ENCODE measurements around the gene XKR7.
A peak's percentile ranks its signal among the peaks of the same experiment; 100 is the strongest.

XKR7 gene

DNA sequence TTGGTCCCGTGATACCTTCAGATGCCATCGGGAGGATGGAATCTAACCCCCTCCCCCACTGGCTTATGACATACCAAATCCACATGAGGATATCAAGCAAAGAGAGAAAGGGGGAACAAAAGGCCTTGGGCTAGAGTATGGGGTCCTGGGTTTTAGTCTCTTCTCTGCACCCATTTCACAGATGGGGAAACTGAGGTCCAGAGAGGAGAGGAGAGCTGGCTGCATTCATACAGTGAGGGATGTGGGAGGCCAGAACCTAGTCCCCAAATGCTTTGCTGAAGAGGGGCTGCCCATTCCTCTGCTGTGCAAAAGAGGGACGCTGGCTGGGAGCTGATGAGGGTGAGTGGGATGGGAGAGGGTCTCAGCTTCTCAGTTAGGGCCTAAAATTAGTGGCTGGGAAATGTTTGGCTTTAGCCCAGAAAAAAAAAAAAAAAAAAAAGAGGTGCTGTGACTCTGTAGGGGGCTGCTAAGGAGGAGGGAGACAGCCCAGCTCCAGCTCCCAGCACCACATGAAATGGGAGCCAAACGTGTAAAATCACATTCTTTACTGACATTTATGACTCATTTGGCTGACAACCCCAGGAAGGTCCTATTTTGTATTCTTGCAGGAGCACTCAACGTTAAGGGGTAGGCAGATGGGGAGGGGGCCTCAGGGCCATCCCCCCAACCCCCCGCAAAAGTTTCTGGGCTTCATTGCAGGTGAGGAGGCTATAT is 11.9 kb downstream of the XKR7 start:
- DNase-seq (ENCODE audit: low spot score) = no peak

- DNase-seq (ENCODE audit: low spot score) = no peak
Measured at GRCh38 chr20:31981784-31982183, 13.8 kb downstream of the XKR7 start.

DNA sequence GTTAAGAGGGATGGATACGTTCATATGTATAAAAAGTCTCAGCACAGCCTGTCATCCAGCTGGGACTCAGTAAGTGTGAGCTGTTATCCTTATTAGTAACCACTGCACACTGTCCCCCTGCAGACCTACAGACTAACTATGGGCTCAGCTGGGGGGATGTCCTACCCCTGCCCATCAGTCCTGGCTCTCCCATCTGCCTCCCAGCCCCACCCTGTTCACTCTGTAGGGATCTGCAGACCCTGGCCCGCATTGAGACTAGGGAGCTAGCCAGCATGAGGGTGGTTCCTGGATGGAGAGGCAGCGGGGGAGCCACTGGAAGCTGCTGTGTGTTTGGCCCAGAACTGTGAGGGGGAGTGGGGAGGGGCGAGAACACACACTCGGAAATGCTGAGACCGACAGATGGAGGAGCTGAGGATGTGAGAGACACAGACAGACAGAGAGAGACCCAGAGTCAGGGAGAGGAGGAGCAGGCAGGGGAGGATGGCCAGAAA is 17.1 kb downstream of the XKR7 start:
- peak; percentile 29 for DNase-seq (ENCODE audit: low spot score)

GRCh38 chr20:31987744-31988143 is 19.8 kb downstream of the XKR7 start:
- DNase-seq (ENCODE audit: low spot score) = no peak

- DNase-seq (ENCODE audit: low spot score) = no peak
Measured at GRCh38 chr20:31988430-31989015, 20.6 kb downstream of the XKR7 start.

DNA sequence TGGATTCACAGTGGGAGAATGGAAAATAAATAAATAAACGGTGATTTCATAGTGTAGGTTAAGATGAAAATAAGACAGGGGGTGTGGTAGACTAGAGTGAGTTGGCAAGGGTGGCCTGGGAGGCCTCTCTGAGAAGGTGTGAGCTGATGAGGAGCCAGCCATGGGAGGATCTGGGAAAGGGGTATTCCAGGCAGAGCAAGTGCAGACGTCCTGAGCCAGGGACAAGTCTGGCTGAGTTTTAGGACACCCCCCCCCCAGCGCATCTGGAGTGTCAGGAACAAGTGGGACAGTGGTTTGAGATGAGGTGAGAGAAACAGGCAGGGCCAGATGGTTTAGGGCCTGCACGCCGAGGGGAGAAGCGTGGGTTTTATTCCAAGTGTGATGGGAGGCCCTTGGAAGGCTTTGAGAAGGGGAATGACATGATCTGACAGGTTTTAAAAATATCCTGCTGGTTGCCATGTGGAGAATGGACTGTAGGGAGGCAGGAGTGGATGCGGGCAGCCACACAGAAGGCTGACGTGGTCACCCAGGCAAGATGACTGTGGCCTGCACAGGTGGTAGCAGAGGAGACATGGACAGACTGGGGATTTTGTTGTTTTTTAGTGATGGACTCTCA is 21.2 kb downstream of the XKR7 start:
- DNase-seq (ENCODE audit: low spot score) = no peak

- no peak for DNase-seq (ENCODE audit: low spot score)
Measured at GRCh38 chr20:31990641-31991338, 22.8 kb downstream of the XKR7 start.

DNA sequence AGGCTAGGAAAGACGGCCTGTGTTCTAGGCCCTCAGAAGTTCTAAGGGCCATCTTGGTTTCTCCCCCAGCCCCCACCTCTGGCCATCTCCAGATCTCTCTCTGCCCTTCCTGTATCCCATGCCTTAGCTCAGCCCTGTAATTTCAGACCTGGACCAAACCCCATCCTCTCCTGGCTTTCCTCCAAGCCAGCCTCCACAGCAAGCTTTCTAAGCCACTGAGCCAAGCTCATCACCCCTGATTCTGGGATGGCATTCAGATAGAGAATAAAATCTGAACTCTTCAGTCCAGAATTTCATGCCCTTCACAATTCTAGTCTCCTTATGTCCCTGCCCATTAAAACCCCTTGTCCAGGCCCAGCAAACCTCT is 23.4 kb downstream of the XKR7 start:
- peak; percentile 12 for DNase-seq (ENCODE audit: low spot score)

DNA sequence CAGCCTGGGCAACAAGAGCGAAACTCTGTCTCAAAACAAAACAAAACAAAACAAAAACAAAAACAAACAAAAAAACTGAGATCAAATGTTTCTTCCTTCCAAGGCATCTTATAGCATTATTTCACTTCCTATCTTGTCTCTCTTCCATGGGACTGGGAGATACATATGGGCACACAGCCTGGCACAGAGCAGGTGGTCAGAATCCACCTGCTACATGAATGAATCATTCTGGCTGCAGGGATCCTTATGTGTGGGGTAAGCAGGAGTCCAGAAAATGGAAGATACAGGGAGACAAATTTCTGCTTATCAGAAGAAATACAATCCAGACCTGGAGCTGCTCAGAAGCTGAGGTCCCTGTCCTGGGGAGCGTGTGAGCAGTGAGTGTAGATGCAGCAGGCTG is 24.1 kb downstream of the XKR7 start:
- DNase-seq (ENCODE audit: low spot score) = no peak

GRCh38 chr20:31996996-31997395 is 29.0 kb downstream of the XKR7 start:
- DNase-seq (ENCODE audit: low spot score) = no peak

DNA sequence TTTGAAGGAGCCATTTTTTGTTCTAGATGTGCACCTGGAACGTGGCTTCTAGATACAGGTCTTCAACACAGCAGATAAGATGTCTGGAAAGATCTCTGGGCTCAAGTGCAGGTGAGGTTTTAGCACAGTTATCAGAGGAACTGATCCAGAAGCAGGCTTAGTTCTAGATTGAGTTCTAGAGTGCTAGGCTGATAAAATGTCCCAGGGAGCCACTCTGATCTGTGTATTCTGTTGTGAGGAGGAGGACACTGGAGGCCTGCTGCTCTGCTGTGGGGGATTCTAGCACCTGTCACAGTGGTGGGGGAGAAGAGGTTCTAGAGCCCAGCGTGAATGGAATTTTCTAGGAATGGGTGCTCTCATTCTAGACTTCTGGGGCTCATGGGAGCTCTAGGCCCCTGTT is 30.3 kb downstream of the XKR7 start:
- DNase-seq (ENCODE audit: low spot score) = peak; percentile 15

GRCh38 chr20:32003325-32003724 is 35.4 kb downstream of the XKR7 start:
- no peak for DNase-seq (ENCODE audit: low spot score)

DNA sequence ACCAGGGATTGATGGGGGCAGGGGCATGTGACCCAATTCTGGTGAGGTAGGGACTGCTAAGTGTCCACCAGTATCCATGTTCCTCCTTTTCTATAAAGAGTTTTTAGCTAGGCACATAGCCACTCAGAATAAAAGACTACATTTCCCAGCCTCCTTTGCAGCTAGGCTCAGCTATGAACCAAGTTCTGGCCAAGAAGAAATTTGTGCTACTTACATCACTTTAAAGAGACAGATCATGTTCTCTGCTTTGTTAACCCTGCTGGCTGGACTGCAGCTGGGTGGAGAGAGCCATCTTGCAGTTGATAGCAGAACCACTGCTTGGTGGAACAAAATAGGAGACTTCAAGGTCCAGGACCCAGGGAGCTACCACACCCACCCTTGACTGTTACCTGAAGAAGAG is 37.0 kb downstream of the XKR7 start:
- DNase-seq (ENCODE audit: low spot score) = no peak

- no peak for DNase-seq (ENCODE audit: low spot score)
Measured at GRCh38 chr20:32006053-32006452, 38.1 kb downstream of the XKR7 start.

- no peak for DNase-seq (ENCODE audit: low spot score)
Measured at GRCh38 chr20:32006841-32007786, 39.2 kb downstream of the XKR7 start.

- no peak for DNase-seq (ENCODE audit: low spot score)
Measured at GRCh38 chr20:32007787-32008616, 40.1 kb downstream of the XKR7 start.

DNA sequence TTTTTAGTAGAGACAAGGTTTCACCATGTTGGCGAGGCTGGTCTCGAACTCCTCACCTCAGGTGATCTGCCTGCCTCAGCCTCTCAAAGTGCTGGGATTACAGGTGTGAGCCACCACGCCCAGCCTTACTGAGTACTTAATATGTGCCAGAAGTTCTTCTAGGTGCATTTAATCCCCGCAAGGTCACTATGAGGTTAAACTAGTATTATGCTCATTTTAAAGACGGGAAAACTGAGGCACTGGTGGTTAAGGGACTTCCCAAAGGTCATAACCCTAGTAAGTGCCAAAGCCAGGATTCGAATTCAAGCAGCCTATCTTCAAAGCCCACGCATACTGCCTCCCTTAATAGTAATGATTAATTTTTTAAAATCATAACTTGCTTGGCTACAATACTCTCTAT is 41.6 kb downstream of the XKR7 start:
- DNase-seq (ENCODE audit: low spot score) = no peak

DNA sequence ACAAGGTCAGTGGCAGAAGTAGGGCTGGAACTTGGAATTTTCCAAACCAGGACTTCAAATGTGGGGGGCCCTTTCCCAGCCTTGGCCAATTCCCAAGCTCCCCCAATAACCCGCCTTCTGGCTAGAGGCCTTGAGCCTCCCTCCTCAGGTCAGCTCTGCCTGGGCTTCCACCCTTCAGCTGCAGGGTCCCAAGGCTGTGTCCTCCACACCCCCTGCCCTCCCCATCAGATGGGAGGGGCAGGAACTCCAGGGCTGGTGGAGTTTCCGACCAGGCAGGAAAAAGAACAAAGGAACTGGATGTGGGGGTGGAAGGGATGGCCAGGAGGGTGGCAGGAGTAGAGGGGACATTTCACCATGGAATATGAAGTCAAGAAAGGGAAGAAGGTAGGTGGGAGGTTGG is 42.1 kb downstream of the XKR7 start, which contains the start of gene CCM2L:
CCM2L (plus strand) TSS at position 338 of the 400 bp plus-strand sequence; CDS start at position 355, 17 bp downstream.
- DNase-seq (ENCODE audit: low spot score) = no peak

DNA sequence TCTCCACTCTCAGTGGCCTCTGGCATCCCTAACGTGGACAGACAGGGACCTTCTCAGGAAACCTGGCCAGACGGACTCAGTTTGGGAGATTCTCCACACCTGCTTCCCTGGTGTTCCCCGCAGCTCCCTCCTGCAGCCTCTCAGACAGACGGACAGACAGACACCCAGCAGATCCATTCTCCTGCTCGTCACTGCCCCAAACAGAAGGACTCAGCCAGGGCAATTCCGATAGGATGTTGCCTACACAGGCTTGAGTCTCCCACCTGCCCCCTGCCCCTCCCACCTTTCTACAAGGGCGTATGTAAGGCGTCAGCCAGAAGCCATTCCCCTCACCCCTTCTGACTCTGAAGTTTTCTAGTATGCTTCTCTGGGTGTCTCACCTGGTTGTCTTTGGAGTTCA is 42.7 kb downstream of the XKR7 start:
- no peak for DNase-seq (ENCODE audit: low spot score)

GRCh38 chr20:32012159-32012688 is 44.3 kb downstream of the XKR7 start:
- DNase-seq (ENCODE audit: low spot score) = no peak

Data from Ammon's horn (tissue), 1 donor.